Measurements from ENCODE around the gene KRTCAP2.
"Not testable (repeated sequence)": the region's sequence is repeated elsewhere in the genome, so short reads cannot be mapped to it uniquely, and the experiment has no call there.

The KRTCAP2 gene

GRCh38 chr1:155172732-155173477, at the start of gene KRTCAP2:
KRTCAP2 (minus strand) TSS chr1:155173304; CDS start chr1:155173224, 80 bp downstream.
- DNase-seq, result peak; percentile 93

DNA sequence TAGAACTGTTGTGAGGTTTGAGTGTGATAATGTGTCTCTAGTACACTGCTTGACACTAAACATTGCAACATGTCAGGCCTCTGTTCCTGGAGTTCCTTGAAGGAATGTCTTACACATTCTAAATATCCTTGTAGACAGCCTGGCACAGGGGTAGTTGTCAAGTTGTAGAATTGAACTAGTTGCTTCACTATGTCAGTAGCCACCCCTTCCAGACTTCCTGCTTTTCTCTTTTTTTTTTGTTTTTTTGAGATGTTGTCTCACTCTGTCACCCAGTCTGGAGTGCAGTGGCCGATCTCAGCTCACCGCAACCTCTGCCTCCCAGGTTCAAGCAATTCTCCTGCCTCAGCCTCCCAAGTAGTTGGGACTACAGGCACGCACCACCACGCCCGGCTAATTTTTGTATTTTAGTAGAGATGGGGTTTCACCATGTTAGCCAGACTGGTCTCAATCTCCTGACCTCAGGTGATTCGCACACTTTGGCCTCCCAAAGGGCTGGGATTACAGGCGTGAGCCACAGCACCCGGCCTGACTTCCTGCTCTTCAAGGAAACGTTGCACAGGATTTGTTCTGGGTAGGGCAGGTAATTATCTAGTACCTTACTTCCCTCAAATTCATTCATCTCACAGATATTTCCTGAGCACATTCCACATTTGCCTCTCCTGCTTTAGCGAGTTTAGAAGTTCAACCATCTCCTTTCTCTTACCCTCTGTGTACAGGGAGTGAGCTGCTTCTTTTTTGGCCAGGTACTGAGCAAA, 47.3 kb upstream of the KRTCAP2 start:
- DNase-seq, result not testable (repeated sequence)

GRCh38 chr1:155219592-155220031, 46.5 kb upstream of the KRTCAP2 start:
- no peak for DNase-seq

GRCh38 chr1:155218854-155219591, 45.9 kb upstream of the KRTCAP2 start:
- no peak for DNase-seq

DNA sequence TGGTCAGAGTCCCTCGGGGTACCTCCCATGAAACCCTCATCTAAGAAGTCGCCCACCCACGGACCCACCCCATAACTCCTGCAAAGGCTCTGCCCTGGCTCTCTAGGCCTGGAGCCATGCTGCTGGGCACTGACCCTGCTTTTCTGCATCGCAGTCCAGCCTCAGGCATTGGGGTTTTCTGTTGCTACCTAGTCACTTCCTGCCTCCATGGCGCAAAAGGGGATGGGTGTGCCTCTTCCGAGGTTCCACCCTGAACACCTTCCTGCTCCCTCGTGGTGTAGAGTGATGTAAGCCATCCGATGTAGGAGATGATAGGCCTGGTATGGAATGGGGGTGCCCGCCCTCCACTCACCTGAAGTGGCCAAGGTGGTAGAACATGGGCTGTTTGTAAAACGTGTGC, 41.6 kb upstream of the KRTCAP2 start:
- not testable (repeated sequence) for DNase-seq

DNA sequence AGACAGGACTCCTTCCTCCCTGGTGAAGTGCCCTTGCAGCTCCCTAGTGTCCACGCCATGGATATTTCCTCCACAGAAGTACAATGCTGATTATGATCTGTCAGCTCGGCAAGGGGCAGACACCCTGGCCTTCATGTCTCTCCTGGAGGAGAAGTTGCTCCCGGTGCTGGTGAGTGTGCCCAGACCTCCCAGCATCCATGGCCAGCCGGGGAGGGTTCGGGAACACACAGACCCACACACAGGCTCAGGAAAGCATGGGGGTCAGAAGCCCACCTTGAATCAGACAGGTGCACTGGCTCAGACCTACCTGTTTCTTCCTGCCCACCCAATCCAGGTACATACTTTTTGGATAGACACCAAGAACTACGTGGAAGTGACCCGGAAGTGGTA, 38.9 kb upstream of the KRTCAP2 start:
- not testable (repeated sequence) for DNase-seq

DNA sequence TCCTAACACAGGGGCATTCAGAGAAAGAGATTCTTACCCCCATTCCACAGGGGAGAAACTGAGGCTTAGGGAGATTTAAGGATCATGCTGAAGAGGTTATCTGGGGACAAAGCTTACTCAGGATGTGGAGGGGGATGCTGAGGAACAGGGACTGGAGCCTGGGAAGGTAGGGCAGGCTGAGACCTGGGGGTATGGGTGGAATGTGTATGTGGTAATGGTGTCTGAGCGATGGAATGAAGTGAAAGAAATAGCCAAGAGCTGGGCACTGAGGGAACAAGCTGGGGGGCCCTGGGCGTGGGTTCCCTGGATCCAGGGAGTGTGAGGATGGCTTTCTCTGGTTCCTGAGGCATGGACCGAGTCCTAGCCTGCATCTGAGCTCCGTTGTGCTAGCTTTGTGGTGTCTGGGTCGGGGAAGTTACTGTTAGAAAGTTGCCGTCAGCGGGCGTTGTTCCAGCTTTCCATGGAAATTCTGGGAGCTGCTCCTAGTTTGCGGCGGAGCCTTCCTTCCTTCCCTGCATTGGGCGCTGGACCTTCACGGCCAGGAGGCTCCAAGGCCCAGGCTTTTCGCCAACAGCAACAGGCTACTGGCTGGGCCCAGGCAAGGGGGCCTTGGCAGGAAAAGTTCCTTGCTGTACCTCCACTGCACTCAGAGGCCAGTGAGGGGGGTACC, 38.4 kb upstream of the KRTCAP2 start:
- DNase-seq, result not testable (repeated sequence)

GRCh38 chr1:155210314-155211104, 37.4 kb upstream of the KRTCAP2 start:
- no peak for DNase-seq

DNA sequence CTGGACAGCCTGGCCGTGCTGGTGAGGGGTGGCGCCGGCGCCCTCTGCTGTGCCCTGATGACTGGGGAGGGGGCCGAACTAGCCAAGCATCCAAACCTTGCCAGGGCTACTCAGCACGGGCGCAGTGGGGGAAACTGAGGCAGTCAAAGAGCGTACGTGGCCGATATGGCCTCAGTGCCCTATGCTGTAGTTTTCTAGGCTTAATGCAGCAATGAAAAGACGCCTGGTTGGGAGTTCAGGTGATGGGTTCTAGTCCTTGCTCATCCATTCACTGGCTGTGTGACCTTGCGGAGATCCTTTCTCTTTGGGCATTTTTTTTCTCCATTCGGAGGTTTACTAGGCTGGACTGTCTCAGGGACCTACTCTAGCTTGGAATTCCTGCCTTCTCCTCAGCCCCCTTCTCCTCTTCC, 36.2 kb upstream of the KRTCAP2 start:
- DNase-seq, result no peak

- peak; percentile 88 for DNase-seq
These were observed 35.6 kb upstream of the KRTCAP2 start, which contains the start of gene MTX1 for GRCh38 chr1:155208541-155209311. MTX1 (plus strand) TSS chr1:155208695; CDS start chr1:155208805, 110 bp downstream.

DNA sequence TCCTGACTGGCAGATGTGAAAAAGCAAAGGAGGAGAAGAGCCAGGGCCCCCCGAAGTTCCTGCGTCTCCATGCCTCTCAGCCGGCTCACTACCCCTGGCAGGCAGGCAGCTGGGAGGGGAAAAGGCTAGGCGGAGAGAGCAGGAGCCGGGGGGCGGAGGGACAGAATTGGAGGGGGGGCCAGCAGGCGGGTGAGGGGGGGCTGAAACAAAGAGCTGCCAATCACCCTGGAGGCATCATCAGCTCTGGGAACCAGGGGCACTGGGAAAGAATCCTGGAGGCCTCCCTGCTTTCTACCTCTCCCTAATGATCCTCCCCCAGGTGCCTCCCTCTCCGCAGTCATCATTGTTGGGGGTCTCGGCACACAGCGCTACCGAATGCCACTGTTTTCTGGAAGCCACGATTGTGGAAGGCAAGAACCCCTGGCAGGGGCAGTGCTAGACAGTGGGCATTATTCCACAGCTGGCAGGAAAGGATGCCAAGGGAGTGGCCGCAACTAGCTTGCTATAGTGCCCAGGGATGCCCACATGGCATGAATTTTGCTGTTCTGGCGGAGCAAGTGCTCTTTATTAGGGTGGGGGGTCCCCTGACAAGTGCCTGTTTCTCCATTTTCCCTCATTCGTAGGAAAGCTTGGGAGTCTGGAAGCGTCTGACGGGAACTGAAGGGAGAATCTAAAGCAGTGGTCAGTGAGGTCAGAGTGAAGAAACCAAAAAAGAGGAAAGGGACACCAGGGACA, 34.9 kb upstream of the KRTCAP2 start, which contains the start of gene THBS3:
Gene THBS3 (minus strand): TSS at position 92 of the 735 bp plus-strand sequence. CDS start 21 bp downstream, at position 71.
- DNase-seq, result no peak

- DNase-seq, result peak; percentile 91
These were observed 34.0 kb upstream of the KRTCAP2 start for GRCh38 chr1:155206891-155207805.

GRCh38 chr1:155205969-155206593, 33.0 kb upstream of the KRTCAP2 start:
- DNase-seq, result no peak

DNA sequence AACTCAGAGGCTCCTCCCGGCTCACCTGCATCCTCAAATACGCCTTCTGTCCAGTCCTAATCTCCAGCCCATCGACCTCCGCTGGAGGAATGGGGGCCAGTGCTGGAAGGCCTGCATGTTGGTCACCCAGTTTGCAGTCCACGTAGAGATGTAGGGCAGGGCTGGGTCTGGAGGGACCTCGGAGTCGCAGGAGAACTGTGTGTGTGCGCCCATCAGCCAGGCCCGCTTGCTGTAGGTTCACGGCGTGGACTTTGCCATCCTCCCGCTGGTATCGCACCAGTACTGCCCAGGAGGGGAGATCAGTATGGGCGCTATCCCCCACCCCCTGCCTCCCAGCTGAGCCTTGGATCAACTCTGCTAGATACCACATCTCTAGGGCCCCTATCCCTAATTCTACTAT, 31.9 kb upstream of the KRTCAP2 start:
- no peak for DNase-seq

- DNase-seq, result no peak
These were observed 29.8 kb upstream of the KRTCAP2 start for GRCh38 chr1:155202731-155203515.

DNA sequence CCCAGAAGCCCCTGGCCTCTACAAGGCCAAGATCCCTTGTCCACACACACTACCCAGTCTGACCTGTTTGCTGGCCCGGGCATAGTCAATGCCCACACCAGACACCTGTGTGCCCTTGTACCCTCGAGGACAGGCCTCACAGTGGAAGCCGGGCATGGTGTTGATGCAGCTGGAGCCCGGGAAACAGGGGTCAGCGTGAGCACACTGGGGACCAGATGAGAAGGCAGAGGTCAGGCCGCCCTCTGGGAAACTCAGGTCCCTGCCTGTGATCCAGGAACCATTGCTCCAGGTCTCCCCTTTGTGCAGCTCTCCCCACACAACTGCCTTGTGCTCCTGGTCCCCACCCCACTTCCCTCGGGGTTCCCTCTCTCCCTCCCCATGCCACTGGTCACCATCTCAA, 29.1 kb upstream of the KRTCAP2 start:
- no peak for DNase-seq

- no peak for DNase-seq
These were observed 27.8 kb upstream of the KRTCAP2 start for GRCh38 chr1:155200920-155201319.

- no peak for DNase-seq
These were observed 26.7 kb upstream of the KRTCAP2 start for GRCh38 chr1:155199792-155200191.

Data from activated naive CD4-positive, alpha-beta T cell treated with anti-CD3 and anti-CD28 coated beads, Interleukin-2, amount 50 U/mL, for 16 hours (primary cell).